COLO668 (cell line): Measurements from ENCODE around the gene ADRA2C.

Experiments used
- DNase-seq: peaks from one replicate; lab custom pipeline; 2025; ENCODE audit not compliant: unreplicated experiment; lab: John Stamatoyannopoulos, UW

The ADRA2C gene

GRCh38 chr4:3775005-3775404, 8.8 kb downstream of the ADRA2C start:
- peak; percentile 12 for DNase-seq

DNA sequence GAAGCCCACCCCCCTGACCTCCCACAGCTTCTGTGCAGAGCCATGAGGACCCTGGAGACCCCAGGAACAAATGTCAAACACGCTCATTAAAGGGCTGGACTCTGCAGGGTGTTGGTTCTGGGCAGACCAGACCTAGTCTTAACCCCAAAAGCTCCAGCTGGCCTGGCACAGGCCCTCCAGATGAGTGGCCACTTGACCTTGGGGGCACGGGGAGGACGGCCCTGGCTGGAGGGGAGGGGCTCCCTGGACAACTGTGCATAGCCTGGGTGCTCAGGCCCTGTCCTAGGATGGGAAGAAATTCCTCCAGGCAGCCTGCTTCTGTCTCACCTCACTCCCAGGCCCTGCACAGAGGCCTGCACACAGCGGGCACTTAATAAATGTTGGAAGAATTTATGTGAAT, 9.4 kb downstream of the ADRA2C start:
- DNase-seq: no peak

- DNase-seq: no peak
Measured at GRCh38 chr4:3776166-3777032, 10.2 kb downstream of the ADRA2C start.

DNA sequence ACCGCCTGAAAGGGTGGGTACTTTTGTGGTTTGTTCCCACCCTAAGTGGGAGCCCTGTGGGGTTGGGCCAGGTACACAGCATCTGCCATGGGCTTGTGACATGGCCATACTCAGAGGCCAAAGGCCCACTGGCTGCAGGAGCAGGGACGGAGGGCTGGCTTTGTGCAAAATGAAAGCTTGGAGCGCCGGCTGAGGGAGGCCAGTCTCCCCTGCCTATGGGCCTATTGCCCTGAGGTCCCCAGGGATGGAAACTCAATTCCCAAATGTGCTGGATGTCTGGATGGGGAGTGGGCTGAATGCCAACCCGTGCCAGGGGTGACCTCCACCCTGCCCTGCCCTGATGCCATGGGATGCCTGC, 10.8 kb downstream of the ADRA2C start:
- DNase-seq: no peak

DNA sequence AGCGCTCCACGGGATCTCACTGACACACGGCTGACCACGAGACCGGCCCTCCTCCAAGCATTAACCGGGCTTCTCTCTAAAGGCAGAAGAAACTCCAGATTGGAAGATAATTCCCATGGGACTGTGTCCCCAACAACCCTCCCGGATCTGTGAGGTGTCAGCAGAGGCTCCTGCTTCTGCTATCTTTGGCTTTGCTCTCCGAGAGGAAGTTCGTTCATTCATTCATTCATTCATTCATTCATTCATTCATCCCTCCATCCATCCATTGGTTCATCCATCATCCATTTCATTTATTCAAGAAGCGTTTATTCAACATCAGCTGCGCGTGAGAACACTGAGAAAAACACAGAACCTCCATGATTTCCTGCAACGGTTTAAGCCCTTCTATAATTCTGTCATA, 11.5 kb downstream of the ADRA2C start:
- DNase-seq: no peak

DNA sequence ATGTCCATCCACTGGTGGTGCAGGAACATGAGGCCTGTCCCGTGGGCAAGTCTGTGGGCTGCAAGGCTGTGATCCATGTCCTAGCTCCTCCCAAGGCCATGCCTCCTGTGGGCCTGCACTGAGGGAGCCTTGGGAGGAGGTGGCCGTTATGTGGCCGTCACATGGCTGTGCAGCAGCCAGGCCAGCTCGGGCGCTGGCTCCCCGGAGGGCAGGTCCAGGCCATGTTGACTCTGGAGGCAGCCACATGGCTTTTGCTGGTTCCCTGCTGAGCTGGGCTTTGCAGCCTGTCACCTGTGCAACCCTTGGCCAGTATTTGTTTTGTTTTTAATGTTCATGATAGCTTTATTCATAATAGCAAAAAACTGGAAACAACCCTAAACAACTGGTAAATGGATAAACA, 13.3 kb downstream of the ADRA2C start:
- peak; percentile 23 for DNase-seq

DNA sequence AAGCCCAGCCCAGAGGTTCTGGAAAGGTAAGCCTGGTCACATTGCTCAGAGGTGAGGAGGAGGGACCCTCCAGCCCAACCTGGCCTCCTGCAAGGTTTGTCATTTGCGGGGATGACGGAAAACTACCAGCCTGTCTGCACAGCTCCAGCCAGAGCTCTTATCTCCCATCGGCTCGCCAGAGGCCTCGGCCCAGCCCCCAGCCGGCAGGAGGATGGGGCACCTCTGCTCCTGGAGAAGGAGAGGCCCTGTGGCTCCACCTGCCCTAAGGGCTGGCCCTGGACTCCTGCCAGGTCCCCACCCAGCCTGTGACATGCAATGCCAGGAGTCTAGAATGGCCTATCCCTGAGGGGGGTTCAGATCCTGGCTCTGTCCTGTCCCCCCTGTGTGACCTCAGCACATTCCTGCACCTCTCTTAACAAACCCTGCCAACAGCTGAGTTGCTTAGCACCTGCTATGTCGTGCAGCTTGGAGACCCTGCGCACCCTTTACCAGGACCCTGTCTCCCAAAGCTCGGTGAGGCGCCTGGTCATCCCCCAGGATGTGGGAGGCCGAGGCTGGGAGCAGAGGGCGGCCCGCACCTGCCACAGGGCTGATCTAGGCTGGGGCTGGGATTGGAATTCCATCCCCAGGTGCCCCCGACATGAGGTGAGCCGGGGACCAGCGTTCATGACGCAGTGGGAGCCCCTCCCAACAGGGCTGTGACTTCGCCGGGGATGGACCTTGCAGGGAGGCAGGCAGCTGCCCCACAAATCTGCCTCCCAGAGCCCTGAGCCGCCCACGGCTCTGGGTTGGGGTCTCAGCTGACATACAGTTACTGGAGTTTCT, 14.4 kb downstream of the ADRA2C start:
- DNase-seq: peak; percentile 91

DNA sequence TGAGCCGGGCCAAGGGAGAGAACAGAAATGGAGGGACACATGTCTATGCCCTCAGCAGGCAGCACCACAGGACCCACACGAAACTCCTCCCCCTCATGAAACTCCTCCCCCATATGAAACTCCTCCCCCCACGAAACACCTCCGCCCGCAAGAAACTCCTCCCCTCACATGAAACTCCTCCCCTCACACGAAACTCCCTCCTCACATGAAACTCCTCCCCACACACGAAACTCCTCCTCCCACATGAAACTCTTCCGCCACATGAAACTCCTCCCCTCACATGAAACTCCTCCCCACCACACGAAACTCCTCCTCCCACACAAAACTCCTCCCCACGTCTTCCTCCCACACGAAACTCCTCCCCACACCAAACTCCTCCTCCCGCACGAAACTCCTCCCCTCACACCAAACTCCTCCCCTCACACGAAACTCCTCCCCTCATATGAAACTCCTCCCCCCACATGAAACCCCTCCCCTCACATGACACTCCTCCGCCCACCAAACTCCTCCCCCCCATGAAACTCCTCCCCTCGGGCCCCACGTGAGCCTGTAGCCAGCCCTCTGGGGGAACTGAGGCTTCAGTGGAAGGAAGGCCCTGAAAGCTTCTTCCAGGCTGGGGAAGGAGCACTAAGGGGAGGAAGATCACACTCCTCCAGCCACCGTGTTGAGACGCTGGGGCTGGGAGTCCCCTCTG, 15.2 kb downstream of the ADRA2C start:
- peak; percentile 19 for DNase-seq

GRCh38 chr4:3781997-3782930, 16.1 kb downstream of the ADRA2C start:
- DNase-seq: peak; percentile 44

DNA sequence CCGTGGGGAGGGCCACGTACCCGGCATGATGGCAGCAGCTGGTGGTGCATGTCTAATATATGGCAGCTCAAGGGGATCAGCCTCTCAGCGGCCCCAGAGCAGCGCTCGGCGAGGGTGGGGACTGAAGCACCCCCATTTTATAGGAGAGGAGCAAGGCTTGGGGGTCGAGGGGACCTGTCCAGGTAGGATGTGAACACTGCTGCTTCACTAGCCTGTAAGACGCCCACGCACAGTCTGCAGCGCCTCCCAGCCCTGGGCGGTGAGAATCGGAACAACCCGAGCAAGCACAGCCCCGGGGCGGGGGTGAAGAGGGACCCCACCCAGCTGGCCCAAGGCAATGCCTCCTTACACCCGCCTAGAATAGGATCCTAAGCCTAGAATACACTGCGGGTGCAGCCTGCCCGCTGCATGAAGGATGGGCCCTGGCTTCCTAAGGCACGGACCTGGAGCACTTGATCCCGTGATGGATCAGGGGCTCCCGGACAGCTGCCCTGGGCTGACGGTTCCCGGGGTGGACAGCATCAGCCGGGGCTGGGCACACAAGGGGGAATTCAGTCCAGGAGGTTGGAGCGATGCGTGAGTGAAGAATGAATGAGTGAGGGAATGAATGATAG, 17.6 kb downstream of the ADRA2C start:
- DNase-seq: peak; percentile 67

- DNase-seq: peak; percentile 89
Measured at GRCh38 chr4:3784454-3785291, 18.5 kb downstream of the ADRA2C start.

- DNase-seq: no peak
Measured at GRCh38 chr4:3785292-3785565, 19.0 kb downstream of the ADRA2C start.

DNA sequence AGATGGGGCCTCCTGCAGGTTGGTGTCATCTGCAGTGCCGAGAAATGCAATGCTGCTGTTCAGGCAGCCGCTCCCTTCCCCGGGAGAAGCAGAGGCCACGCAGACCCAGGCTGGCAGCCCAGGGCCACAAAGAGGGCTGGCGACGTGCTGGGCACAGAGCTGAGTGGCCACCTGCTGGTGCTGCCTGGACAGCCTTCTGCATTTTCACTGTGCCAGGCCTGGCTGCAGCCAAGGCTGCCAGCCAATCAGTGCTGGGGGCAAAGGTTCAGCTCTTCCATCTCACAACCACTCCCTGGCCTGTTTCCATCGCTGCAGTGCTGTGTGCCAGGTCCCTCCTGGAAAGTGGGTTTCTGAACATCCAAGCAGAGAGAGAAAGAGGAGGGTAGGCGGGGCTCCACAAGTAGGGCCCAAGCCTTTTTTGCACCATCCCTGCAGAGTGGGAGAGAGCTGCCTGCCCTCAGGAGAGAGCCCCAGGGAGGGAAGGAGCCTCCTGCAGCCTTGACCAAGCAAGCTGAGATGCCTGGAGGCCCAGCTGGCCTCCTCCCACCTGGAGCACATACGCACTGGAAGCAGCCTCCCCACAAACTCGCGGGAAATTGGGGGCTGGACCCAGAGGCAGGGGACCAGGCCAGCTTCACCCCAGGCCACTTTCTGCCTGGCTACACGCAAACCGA, 20.1 kb downstream of the ADRA2C start:
- peak; percentile 74 for DNase-seq

GRCh38 chr4:3787489-3788365, 21.5 kb downstream of the ADRA2C start:
- DNase-seq: no peak

GRCh38 chr4:3788366-3788660, 22.1 kb downstream of the ADRA2C start:
- no peak for DNase-seq

GRCh38 chr4:3789587-3789986, 23.4 kb downstream of the ADRA2C start:
- no peak for DNase-seq

GRCh38 chr4:3790006-3790561, 23.9 kb downstream of the ADRA2C start:
- DNase-seq: peak; percentile 31

GRCh38 chr4:3791256-3791655, 25.1 kb downstream of the ADRA2C start:
- no peak for DNase-seq
